Forelimb muscle (tissue), 1 donor: Measurements from ENCODE around the gene GALNTL6. TPM values are rescaled to one million over a fixed set of nuclear protein-coding genes. Genes with fewer than 3 reads are reported as not detected.
"Not testable (repeated sequence)": the region's sequence is repeated elsewhere in the genome, so short reads cannot be mapped to it uniquely, and the experiment has no call there.

Experiments
- DNase-seq: peaks from one replicate; pipeline ENCODE4 v3.0.0-alpha.2; 2013; ENCODE audit warnings: low read depth
- polyA plus RNA-seq: library from polyadenylated mRNA; unstranded; fragments of 120-200 nt; gene quantifications from one replicate; pipeline ENCODE4 v1.2.1, GENCODE V29; 2013; ENCODE audit not compliant: insufficient read length

Gene GALNTL6
- polyA plus RNA-seq, 1 donor: 0.47 TPM

DNA sequence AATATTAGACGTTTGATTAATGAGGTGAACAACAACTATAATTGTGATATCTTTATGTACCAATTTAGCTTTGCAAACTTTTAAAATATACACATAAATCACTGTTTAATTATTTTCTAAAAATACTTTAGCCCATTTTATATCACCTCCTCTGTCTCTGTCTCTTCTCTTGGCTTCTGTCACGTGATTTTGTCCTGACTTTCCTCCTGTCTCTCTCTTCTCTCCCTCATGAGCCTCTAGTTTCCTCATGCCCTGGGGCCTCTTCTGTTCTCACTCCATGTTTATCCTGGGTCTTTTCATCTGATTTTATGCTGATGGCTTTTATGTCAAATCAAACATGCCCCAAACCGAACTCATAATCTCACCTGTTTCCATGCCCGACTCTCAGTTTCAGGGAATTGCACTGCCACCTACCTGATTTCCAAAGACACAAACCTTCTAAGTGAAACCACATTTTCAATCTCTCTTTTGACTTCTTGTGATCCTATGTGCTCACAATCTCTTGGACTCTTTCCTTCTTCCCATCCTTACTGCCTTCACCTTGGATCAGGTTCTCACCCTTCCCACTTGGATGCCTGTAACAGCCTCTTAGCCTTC is 1052.4 kb downstream of the GALNTL6 start:
- DNase-seq: no peak

- no peak for DNase-seq
Measured at GRCh38 chr4:172866421-172866820, 1053.2 kb downstream of the GALNTL6 start.

DNA sequence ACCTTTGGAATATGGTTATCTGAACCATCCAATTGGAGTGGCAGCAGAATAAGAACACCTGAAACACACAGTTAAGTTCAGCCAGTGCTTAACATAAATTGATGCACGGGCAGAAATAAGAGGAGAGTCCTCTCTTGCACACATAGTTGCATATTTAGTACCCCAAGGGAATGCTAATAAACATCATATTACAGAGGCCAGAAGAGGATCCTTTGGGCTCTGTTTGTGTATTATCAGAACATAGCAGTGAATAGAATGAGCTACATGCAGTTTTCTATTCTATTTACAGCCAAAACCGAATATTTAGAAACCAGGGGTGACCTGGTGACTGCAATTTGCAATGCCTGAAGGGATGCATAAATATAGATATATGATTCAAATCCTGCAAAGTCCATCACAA is 1054.6 kb downstream of the GALNTL6 start:
- DNase-seq: no peak

DNA sequence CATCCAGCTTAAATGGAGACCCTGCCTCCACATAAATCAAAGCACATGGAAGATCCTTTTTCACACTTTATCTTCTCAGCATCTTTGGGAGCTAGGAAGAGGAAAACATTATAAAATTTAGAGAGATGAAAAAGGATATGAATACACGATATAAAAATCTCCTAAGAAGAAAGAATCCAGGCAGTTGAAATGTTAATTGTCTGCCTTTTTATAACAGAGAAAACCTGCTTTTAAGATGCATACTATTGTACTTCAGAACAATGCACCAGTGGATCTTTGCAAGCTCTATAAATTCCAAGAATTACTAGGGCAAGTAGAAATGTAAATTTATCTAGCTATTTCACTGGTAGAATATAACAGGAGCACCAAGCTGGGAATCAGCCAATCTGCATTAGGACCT is 1055.1 kb downstream of the GALNTL6 start:
- DNase-seq: no peak

DNA sequence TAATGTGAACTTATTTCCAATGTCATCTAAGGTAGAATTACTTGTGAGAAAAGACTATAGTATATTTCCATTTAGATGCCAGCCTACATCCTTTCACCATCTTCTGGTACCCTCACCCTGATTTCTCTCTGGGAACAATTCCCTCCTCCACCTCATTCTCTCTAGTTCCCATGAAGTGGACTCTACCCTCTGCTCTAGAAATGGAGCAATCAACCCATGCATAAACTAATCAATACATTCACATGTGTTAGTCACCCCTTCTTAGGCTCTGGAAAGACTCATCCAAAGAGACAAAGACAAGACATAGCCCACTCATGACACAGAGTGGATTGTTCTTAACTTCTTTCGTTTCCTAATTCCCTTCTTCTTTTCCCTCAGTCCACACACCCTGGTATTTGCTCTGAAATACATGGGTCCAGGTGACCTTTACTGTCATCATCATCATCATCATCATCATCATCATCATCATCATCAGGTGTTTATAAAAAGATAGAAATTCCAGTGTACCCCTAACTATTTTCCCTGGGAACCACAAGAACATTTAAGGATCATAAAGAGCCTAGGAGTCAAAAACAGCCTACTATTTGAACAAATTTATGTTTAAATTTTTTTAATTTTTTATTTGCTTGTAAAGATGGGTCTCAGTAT is 1056.5 kb downstream of the GALNTL6 start:
- no peak for DNase-seq

GRCh38 chr4:172871381-172871780 is 1058.2 kb downstream of the GALNTL6 start:
- DNase-seq: no peak

DNA sequence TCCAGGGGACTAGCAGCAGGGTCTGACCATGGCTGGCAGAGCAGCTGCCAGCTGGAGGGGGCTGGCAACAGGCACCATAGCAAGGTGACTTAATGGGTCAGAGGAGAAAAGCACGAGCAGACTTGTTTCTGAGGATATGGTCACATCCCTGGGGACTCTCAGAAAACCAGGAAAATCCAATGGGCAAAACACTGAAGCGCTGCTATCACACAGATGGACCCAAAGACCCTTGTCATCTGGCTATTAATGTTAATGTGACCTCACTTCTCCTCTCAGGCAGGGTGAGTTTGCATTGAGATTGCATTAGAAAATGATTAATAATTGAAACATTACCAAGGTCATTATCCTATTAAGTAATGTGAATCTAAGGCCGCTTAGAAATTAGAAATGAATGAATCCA is 1061.7 kb downstream of the GALNTL6 start:
- DNase-seq: no peak

- no peak for DNase-seq
Measured at GRCh38 chr4:172876394-172876793, 1063.2 kb downstream of the GALNTL6 start.

DNA sequence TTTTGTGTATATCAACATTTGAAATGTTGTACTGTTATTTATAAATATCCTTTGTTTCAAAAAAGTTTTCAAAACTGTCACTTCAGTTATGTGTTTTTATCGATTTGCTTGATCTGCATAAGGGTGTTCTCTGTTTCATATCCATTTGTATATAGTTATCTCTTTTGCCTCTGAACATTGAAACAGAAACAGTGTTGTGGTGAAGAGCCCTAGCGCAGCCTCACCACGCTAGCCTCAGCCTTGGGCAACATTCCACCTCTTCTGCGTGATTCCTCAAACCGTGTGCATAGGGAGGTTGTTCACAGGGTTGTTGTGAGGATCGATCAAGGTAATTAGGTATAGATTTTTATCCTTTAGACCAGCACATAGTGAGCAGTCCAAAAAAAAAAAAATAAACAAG is 1068.4 kb downstream of the GALNTL6 start:
- no peak for DNase-seq

DNA sequence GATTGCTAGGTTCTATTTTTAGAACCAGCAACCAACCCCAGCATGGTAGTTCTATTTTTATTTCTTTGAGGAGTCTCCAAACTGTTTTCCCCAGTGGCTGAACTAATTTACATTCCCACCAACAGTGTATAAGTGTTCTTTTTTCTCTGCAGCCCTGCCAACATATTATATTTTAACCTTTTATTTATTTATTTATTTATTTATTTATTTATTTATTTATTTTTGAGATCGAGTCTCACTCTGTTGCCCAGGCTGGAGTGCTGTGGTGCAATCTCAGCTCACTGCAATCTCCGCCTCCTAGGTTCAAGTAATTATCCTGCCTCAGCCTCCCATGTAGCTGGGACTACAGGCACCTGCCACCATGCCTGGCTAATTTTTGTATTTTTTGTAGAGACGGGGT is 1074.2 kb downstream of the GALNTL6 start:
- DNase-seq: not testable (repeated sequence)

DNA sequence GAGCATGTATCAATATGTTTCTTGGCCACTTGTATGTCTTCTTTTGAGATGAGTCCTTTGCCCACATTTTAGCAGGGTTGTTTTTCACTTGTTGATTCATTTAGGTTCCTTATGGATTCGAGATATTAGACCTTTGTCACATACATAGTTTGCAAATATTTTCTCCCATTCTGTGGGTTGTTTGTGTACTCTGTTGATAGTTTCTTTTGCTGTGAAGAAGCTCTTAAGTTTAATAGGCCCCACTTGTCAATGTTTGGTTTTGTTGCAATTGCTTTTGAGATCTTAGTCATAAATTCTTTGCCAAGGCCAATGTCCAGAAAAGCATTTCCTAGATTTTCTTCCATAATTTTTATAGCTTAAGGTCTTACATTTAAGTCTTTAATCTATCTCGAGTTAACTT is 1074.8 kb downstream of the GALNTL6 start:
- DNase-seq: no peak

GRCh38 chr4:172892300-172892699 is 1079.1 kb downstream of the GALNTL6 start:
- no peak for DNase-seq

GRCh38 chr4:172895699-172896098 is 1082.5 kb downstream of the GALNTL6 start:
- DNase-seq: no peak

DNA sequence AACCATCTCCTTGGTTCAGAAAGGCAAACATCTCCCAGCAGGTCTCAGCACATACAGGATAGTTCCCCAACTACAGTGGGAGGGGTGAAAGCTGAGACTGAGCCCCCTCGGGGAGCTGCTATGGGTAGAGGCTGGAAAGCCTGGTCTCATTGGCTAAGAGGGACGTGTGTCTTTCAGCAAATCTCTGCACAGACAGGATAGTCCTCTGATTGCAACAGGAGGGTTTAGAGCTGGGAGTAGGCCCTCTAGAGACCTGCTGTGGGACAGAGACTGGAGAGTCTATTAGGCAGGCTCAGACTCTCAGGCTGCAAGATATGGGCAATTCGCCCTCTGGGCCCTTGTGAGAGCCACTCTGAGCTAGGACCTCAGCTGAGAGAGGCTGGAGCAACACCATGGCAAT is 1083.8 kb downstream of the GALNTL6 start:
- no peak for DNase-seq

GRCh38 chr4:172898715-172899114 is 1085.5 kb downstream of the GALNTL6 start:
- no peak for DNase-seq

GRCh38 chr4:172899861-172900260 is 1086.7 kb downstream of the GALNTL6 start:
- DNase-seq: no peak

GRCh38 chr4:172900900-172901299 is 1087.7 kb downstream of the GALNTL6 start:
- DNase-seq: no peak

- DNase-seq: not testable (repeated sequence)
Measured at GRCh38 chr4:172912468-172912867, 1099.3 kb downstream of the GALNTL6 start.

GRCh38 chr4:172917403-172917802 is 1104.2 kb downstream of the GALNTL6 start:
- not testable (repeated sequence) for DNase-seq

DNA sequence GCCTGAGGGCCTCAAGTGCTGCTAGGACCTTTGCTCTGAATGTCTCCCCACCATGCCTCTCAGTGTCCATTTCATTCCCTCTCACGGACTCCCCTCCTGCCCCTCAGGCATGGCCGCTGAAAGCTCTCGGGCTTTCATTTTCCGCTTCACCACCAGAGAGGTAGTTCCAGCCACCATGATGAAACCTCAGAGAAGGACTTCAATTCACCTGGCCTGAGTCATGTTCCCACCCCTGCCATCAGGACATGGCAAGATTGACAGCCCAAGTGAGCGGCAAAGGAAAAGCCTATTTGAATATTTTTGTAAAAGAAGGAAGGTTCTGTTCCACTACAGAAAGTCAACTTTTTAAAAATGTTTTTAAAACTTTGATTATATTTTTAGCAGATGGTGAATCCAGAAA is 1106.1 kb downstream of the GALNTL6 start:
- DNase-seq: no peak

DNA sequence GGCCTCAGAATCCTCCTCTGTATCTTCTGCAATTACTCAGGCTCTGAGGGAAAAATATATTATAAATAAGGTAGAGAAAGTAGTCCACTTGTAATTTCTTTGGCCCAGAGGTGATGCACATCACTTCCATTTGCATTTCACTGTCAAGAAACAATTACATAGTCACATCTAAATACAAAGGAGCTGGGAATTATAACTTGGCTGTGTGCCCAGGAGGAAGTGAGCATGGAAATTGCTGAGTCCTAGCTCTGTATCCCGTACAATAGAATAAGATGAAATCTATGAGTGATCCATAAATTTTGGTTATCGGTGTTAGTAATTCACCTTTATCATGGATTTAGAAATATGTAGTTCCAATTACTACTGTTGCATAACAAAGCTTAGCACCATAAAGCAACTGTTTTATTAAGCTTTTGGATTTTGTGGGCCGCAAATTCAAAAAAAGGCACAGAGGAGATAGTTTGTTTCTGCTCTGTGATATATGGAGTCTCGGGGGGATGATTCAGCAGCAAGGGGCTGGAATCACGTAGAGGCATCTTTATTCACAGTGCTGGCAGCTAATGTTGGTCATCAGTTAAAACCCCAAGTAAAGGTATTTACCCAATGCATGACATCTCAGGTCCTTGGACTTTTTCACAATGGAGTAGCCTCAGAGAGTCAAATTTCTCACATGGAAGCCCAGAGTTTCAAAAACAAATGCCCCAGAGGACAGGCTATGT is 1114.1 kb downstream of the GALNTL6 start:
- no peak for DNase-seq

DNA sequence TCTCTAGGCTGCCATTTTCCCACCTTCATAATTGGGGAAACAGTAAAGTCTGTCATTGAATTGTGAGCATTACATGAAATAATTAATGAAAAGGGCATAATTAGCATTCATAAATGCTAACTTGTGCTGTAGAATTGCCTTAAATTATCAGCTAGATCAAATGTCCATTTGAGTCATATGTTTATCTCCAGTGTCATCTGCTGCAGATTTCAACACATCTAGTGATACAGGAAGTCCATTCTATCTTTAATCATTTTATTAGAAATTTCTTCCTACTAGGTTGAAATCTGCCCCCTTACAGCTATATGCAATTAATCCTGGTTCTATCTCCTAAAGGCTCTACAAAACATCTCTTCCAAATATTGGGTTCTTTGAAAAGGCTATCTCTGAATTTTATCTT is 1115.1 kb downstream of the GALNTL6 start:
- DNase-seq: no peak
